Right ventricle myocardium superior (tissue), 1 donor: ENCODE results near the gene SNRPD3. TPM values are rescaled to one million over a fixed set of nuclear protein-coding genes. Genes with fewer than 3 reads are reported as not detected.

Source experiments
- total RNA-seq: library from RNA; stranded (reverse); fragmentation: NEBNext Ultra II Directional; extraction: Animal tissue kit (Norgen Biotek cat#: 25700); gene quantifications from one replicate; pipeline ENCODE4 v1.2.1, GENCODE V29; 2021
- donor health status: DM: no; HTN: yes; CAD: no; lungs with severe emphysema.

SNRPD3 gene
- total RNA-seq, 1 donor from 2014 or later: 63.1 TPM

Other genes with a start within 250 kb of the SNRPD3 start
- gene ADORA2A, start 128.4 kb upstream of the SNRPD3 start, total RNA-seq: 4.1 TPM
- gene UPB1, start 60.7 kb upstream of the SNRPD3 start, total RNA-seq: 1.7 TPM
- gene GUCD1, start 861 bp upstream of the SNRPD3 start, total RNA-seq: 291 TPM
- gene LRRC75B, start 37.1 kb downstream of the SNRPD3 start, total RNA-seq: 5.0 TPM
- 1.5 TPM for gene GGT1, start 47.2 kb downstream of the SNRPD3 start, total RNA-seq
- gene PIWIL3, start 218.7 kb downstream of the SNRPD3 start, total RNA-seq: not detected